Umbilical cord (tissue), 2 donors: ENCODE data around the gene KIAA0513. TPM values are rescaled to one million over a fixed set of nuclear protein-coding genes. Genes with fewer than 3 reads are reported as not detected.

ENCODE experiments used
- DNase-seq: peaks from one replicate; pipeline ENCODE4 v3.0.0-alpha.2; 2015; ENCODE audit warnings: low spot score
- total RNA-seq: library from RNA; depleted of rRNA; stranded (reverse); fragments of >200 nt; gene quantifications from one replicate; pipeline ENCODE4 v1.2.3, GENCODE V29; 2014; ENCODE audit warnings: low replicate concordance; ENCODE audit not compliant: insufficient read depth

The KIAA0513 gene
- total RNA-seq, result 8.2 TPM

GRCh38 chr16:85027349-85027957, at the start of gene KIAA0513:
TSS of gene KIAA0513 (plus strand) at chr16:85027795. CDS start at chr16:85067072, 39,277 bp downstream.
- peak; percentile 96 for DNase-seq

GRCh38 chr16:84979516-84979915, 48.1 kb upstream of the KIAA0513 start:
- DNase-seq, result no peak

- no peak for DNase-seq
Measured at GRCh38 chr16:84982434-84982833, 45.2 kb upstream of the KIAA0513 start.

GRCh38 chr16:84985079-84986065, 42.2 kb upstream of the KIAA0513 start:
- DNase-seq, result peak; percentile 59

- no peak for DNase-seq
Measured at GRCh38 chr16:84986102-84986501, 41.5 kb upstream of the KIAA0513 start.

GRCh38 chr16:84986879-84987278, 40.7 kb upstream of the KIAA0513 start:
- DNase-seq, result no peak

- no peak for DNase-seq
Measured at GRCh38 chr16:84988328-84989080, 39.1 kb upstream of the KIAA0513 start.

- no peak for DNase-seq
Measured at GRCh38 chr16:84989749-84990620, 37.6 kb upstream of the KIAA0513 start.

GRCh38 chr16:84990782-84991181, 36.8 kb upstream of the KIAA0513 start:
- DNase-seq, result no peak

GRCh38 chr16:84992717-84993075, 34.9 kb upstream of the KIAA0513 start:
- DNase-seq, result no peak

GRCh38 chr16:84993926-84994325, 33.7 kb upstream of the KIAA0513 start:
- no peak for DNase-seq

GRCh38 chr16:84995663-84996062, 31.9 kb upstream of the KIAA0513 start:
- DNase-seq, result no peak

GRCh38 chr16:84996365-84996764, 31.2 kb upstream of the KIAA0513 start:
- DNase-seq, result no peak

GRCh38 chr16:84999200-84999599, 28.4 kb upstream of the KIAA0513 start:
- no peak for DNase-seq

GRCh38 chr16:84999857-85000480, 27.6 kb upstream of the KIAA0513 start:
- peak; percentile 57 for DNase-seq

GRCh38 chr16:85002099-85002541, 25.5 kb upstream of the KIAA0513 start:
- DNase-seq, result no peak

GRCh38 chr16:85002608-85003007, 25.0 kb upstream of the KIAA0513 start:
- peak; percentile 30 for DNase-seq

GRCh38 chr16:85003076-85003475, 24.5 kb upstream of the KIAA0513 start:
- DNase-seq, result no peak

- DNase-seq, result no peak
Measured at GRCh38 chr16:85003725-85004586, 23.6 kb upstream of the KIAA0513 start.
